Stimulated activated CD4-positive, alpha-beta T cell treated with anti-CD3 and anti-CD28 coated beads, Interleukin-15, amount 100 ng/mL, for 24 hours (primary cell): ENCODE measurements around the gene RCL1.
"Not testable (repeated sequence)": the region's sequence is repeated elsewhere in the genome, so short reads cannot be mapped to it uniquely, and the experiment has no call there.

Source experiments
- DNase-seq: peaks from one replicate; pipeline ENCODE4 v3.0.0-alpha.2; 2020

RCL1 gene

GRCh38 chr9:4891674-4892073, 98.9 kb downstream of the RCL1 start:
- no peak for DNase-seq

DNA sequence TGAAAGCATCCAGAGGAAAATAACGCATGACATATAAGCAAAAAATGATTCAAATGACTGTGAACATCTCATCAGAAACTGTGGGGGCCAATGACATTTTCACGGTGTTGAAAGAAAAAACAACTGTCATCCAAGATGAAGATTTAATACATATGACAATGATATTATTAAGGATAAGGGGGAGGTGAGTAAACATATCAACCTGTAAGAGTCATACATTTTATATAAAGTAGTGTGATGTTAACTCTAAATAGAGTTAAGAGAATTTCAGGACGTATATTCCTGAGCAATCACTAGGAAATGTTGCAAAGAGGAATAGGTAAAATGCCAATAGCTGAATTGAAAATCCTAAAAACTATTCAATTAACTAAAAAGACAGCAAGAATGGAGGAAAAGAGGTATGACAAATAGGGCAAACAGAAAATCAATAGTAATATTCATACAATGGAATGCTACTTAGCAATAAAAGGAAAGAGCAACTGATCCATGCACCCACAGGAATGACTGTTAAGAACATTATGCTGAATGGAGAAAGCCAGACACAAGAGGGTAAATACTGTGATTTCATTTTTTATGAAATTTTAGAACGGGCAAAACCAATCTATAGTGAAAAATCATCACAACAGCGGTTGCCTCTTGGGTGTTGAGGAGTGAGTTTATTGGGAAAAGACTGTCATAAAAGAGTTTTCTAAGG, 99.9 kb downstream of the RCL1 start:
- no peak for DNase-seq

- no peak for DNase-seq
Measured at GRCh38 chr9:4894076-4894475, 101.3 kb downstream of the RCL1 start.

DNA sequence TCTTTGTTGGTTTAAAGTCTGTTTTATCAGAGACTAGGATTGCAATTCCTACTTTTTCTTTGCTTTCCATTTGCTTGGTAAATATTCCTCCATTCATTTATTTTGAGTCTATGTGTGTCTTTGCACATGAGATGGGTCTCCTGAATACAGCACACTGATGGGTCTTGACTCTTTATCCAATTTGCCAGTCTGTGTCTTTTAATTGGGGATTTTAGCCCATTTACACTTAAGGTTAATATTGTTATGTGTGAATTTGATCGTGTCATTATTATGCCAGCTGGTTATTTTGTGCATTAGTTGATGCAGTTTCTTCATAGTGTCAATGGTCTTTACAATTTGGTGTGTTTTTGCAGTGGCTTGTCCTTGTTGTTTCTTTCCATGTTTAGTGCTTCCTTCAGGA, 107.1 kb downstream of the RCL1 start:
- DNase-seq = not testable (repeated sequence)

DNA sequence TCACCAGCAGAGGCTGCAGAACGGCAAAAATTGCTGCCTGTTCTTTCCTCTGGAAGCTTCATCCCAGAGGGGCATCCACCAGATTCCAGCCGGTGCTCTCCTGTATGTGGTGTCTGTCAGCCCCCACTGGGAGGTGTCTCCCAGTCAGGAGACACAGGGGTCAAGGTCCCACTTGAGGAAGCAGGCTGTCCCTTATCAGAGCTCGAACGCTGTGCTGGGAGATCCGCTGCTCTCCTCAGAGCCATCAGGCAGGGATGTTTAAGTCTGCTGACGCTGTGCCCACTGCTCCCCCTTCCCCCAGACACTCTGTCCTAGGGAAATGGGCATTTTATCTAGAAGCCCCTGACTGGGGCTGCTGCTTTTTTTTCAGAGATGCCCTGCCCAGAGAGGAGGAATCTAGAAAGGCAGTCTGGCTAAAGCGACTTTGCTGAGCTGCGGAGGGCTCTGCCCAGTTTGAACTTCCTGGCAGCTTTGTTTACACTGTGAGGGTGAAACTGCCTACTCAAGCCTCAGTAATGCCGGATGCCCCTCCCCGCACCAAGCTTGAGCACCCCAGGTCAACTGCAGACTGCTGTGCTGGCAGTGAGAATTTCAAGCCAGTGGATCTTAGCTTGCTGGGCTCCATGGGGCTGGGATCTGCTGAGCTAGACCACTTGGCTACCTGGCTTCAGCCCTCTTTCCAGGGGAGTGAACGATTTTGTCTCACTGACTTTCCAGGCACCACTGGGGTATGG, 108.8 kb downstream of the RCL1 start:
- DNase-seq = peak; percentile 20

DNA sequence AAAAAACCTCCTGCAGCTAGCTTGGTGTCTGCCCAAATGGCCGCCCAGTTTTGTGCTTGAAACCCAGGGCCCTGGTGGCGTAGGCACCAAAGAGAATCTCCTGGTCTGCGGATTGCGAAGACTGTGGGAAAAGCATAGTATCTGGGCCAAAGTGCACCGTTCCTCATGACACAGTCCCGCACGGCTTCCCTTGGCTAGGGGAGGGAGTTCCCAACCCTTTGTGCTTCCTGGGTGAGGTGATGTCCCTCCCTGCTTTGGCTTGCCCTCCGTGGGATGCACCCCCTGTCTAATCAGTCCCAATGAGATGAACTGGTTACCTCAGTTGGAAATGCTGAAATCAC, 109.4 kb downstream of the RCL1 start:
- no peak for DNase-seq

GRCh38 chr9:4904322-4905134, 111.8 kb downstream of the RCL1 start:
- no peak for DNase-seq

- DNase-seq = no peak
Measured at GRCh38 chr9:4905135-4905490, 112.4 kb downstream of the RCL1 start.
